SK-N-SH (cell line): ENCODE data around the gene PARD3B. TPM values are rescaled to one million over a fixed set of nuclear protein-coding genes. Genes with fewer than 3 reads are reported as not detected.

ENCODE experiments used
- CTCF ChIA-PET: fragments of 300-600, 350-600 bp; formaldehyde crosslinking; extraction: SDS; loops from one replicate; lab custom pipeline; 2021; lab: Yijun Ruan, JAX
- POLR2A ChIA-PET: fragments of 350-600 bp; sonication (Branson Sonifier 250); formaldehyde crosslinking; extraction: SDS; loops from one replicate; lab custom pipeline; 2020; ENCODE audit warnings: antibody characterized with exemption, inconsistent platforms; lab: Yijun Ruan, JAX
- DNase-seq: peaks from one replicate; pipeline ENCODE4 v3.0.0; 2012
- H2AFZ ChIP-seq: fragments of 200-600 bp; sonication (generic); 2 replicates; pipeline ENCODE4 v1.8.1; 2016; ENCODE audit warnings: antibody characterized with exemption, mild to moderate bottlenecking, low read depth
- H3F3A ChIP-seq: fragments of 200-600 bp; sonication (generic); replicated peaks from 2 replicates; pipeline ENCODE3; 2016; ENCODE audit warnings: antibody characterized with exemption, mild to moderate bottlenecking; ENCODE audit not compliant: insufficient read depth
- H3K27ac ChIP-seq, 2 experiments: fragments of 200-500 bp in 1 of 2; fragments of 200-600 bp in 1 of 2; sonication (Bioruptor generic) in 1 of 2; sonication (generic), shearing (Covaris generic) in 1 of 2; 2 replicates each; pipeline versions ENCODE4 v1.5.1 to v1.6.1; 2014 to 2016; ENCODE audit warnings: low read depth in 2 of 2, inconsistent platforms in 1 of 2, low read length in 1 of 2, mild to moderate bottlenecking in 1 of 2, mixed read lengths in 1 of 2
- H3K27me3 ChIP-seq: fragments of 200-600 bp; sonication (generic), shearing (Covaris generic); 2 replicates; pipeline ENCODE4 v1.6.1; 2016; ENCODE audit warnings: mixed run types; ENCODE audit not compliant: insufficient read depth
- H3K36me3 ChIP-seq, 2 experiments: fragments of 200-500 bp in 1 of 2; fragments of 200-600 bp in 1 of 2; sonication (Bioruptor generic) in 1 of 2; sonication (generic) in 1 of 2; replicated peaks in 1 of 2; 2 replicates each; pipeline versions ENCODE3 to v1.5.1; 2014 to 2016; ENCODE audit warnings: low read length in 1 of 2, mild to moderate bottlenecking in 1 of 2; ENCODE audit not compliant: insufficient read depth in 2 of 2, control insufficient read depth in 1 of 2
- H3K4me1 ChIP-seq, 2 experiments: fragments of 200-500 bp in 1 of 2; fragments of 200-600 bp in 1 of 2; sonication (Bioruptor generic) in 1 of 2; sonication (generic), shearing (Covaris generic) in 1 of 2; 2 replicates each; pipeline versions ENCODE4 v1.5.1 to v1.6.1; 2014 to 2016; ENCODE audit warnings: low read depth in 1 of 2, low read length in 1 of 2, mixed run types in 1 of 2; ENCODE audit not compliant: insufficient read depth in 2 of 2, control insufficient read depth in 1 of 2
- H3K4me2 ChIP-seq: fragments of 200-600 bp; sonication (generic), shearing (Covaris generic); 2 replicates; pipeline ENCODE4 v1.6.1; 2017; ENCODE audit warnings: mixed run types
- H3K4me3 ChIP-seq, 2 experiments: fragments of 200-500 bp in 1 of 2; fragments of 200-600 bp in 1 of 2; sonication (Bioruptor generic) in 1 of 2; sonication (generic), shearing (Covaris generic) in 1 of 2; 2 replicates each; pipeline versions ENCODE4 v1.5.1 to v1.8.1; 2014 to 2016; ENCODE audit warnings: low read depth in 2 of 2, inconsistent platforms in 1 of 2, low read length in 1 of 2, mild to moderate bottlenecking in 1 of 2, mixed read lengths in 1 of 2, moderate library complexity in 1 of 2
- H3K79me2 ChIP-seq: fragments of 200-600 bp; sonication (generic); 2 replicates; pipeline ENCODE4 v1.8.1; 2017; ENCODE audit warnings: mild to moderate bottlenecking; ENCODE audit not compliant: insufficient read depth
- H3K9ac ChIP-seq: fragments of 200-600 bp; sonication (generic); 2 replicates; pipeline ENCODE4 v1.6.1; 2017; ENCODE audit warnings: mixed run types
- H3K9me2 ChIP-seq: fragments of 200-600 bp; sonication (generic); 2 replicates; pipeline ENCODE4 v1.6.1; 2017; ENCODE audit warnings: mixed run types
- H3K9me3 ChIP-seq: fragments of 200-600 bp; sonication (generic); 2 replicates; pipeline ENCODE4 v1.6.1; 2017; ENCODE audit warnings: mixed run types, mild to moderate bottlenecking, moderate library complexity
- H4K20me1 ChIP-seq: fragments of 200-600 bp; sonication (generic); 2 replicates; pipeline ENCODE4 v1.6.1; 2017; ENCODE audit warnings: mild to moderate bottlenecking, mixed run types; ENCODE audit not compliant: insufficient read depth
- CHD2 ChIP-seq: fragments of 150-350 bp; IDR thresholded peaks from 2 replicates; pipeline ENCODE4 v1.6.1; 2018; ENCODE audit warnings: low read length; ENCODE audit not compliant: partially characterized antibody
- EP300 ChIP-seq, 2 experiments: IDR thresholded peaks; 2 replicates each; pipeline versions ENCODE4 v1.4.0 to v1.6.1; 2012; ENCODE audit warnings: borderline replicate concordance in 1 of 2, low read depth in 1 of 2, low read length in 1 of 2
- EZH2phosphoT487 ChIP-seq: fragments of 200-600 bp; sonication (generic); IDR thresholded peaks from 2 replicates; pipeline ENCODE4 v1.6.1; 2017; ENCODE audit warnings: low read depth, mixed run types, mild to moderate bottlenecking, antibody characterized with exemption, moderate library complexity, borderline replicate concordance
- FOXJ3 ChIP-seq: sonication (generic); formaldehyde crosslinking; IDR thresholded peaks from 2 replicates; pipeline ENCODE4 v1.5.1; 2020; ENCODE audit warnings: mild to moderate bottlenecking, missing genetic modification reagents
- GATA2 ChIP-seq: sonication (generic); formaldehyde crosslinking; IDR thresholded peaks from 2 replicates; pipeline ENCODE4 v1.5.0; 2020; ENCODE audit warnings: mild to moderate bottlenecking, missing genetic modification reagents
- NFIC ChIP-seq: IDR thresholded peaks from 2 replicates; pipeline ENCODE4 v1.4.0; 2012; ENCODE audit warnings: borderline replicate concordance
- NRF1 ChIP-seq: IDR thresholded peaks from 2 replicates; pipeline ENCODE4 v1.6.1; 2012; ENCODE audit warnings: low read depth, mild to moderate bottlenecking, low read length
- RAD21 ChIP-seq: IDR thresholded peaks from 2 replicates; pipeline ENCODE4 v1.6.1; 2012; ENCODE audit warnings: mild to moderate bottlenecking, low read length
- RCOR1 ChIP-seq: fragments of 150-350 bp; IDR thresholded peaks from 2 replicates; pipeline ENCODE4 v1.6.1; 2017; ENCODE audit warnings: antibody characterized with exemption, low read length
- SMC3 ChIP-seq: IDR thresholded peaks from 2 replicates; pipeline ENCODE4 v1.6.1; 2012; ENCODE audit warnings: low read depth, low read length, improper control_type of control experiment
- WGBS: methylation state at CpG from one replicate; pipeline ENCODE4 v1.1.6; 2017; ENCODE audit warnings: low lambda C conversion rate; 5-methylcytosine and 5-hydroxymethylcytosine counted together
- polyA plus RNA-seq, 3 experiments: library from polyadenylated mRNA; depleted of rRNA; stranded (reverse); fragments of >200 nt; gene quantifications; 2 replicates each; pipeline ENCODE4 v1.2.3, GENCODE V29; 2012
- TF ChIP-seq, protein P1 (sequence below): fragments of 150-350 bp; IDR thresholded peaks from 2 replicates; pipeline ENCODE4 v1.6.1; 2016; ENCODE audit warnings: mild to moderate bottlenecking, low read depth, low read length

PARD3B gene
- polyA plus RNA-seq, 1 of the 3 experiments (the other 2 are of a cell fraction), result 0.87 TPM

DNA sequence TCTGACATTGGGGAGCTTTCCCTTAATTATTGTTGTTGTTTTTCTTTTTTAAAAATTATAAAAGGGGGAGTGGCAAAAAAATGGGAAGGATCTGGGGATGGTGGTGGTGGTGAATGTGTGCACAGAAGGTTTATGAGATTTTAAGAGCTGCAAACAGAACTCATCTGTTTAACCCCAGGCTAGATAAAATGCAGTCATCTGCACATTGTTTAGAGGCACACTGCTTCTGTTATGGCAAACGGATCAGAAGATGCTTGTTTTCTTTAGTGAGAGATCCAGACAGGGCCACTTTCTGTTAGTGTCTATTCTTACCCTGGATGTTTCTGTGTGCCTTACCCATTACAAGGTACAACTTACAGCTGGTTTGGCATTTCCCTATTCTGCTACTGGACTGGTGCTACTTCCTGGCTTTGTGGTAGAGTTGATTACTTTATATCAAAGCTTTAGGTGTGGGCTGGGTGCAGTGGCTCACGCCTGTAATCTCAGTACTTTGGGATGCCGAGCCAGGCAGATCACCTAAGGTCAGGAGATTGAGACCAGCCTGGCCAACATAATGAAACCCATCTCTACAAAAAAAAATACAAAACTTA lies 1068.8 kb downstream of the PARD3B start:
- Histone ChIP-seq H3K27me3 (no peaks in the 10 kb centered on the region), H3K9ac (no peak overlapping the region), H4K20me1 (no peaks in the 10 kb centered on the region), H3K9me2 (no peaks in the 10 kb centered on the region), H3K27ac (peak overlapping the region in 1 of 2 experiments; percentile 76; a peak in 2 of 4 replicates), H3K36me3 (no peaks in the 10 kb centered on the region), H3K4me2 (no peak overlapping the region), H3F3A (no peaks in the 10 kb centered on the region), H3K79me2 (no peaks in the 10 kb centered on the region), H3K4me1 (peaks cover 0 to 16% of the 10 kb centered on the region in 2 experiments; a peak in 2 of 4 replicates), H3K9me3 (no peaks in the 10 kb centered on the region), H3K4me3 (no peak overlapping the region), H2AFZ (no peak overlapping the region)
- ChIA-PET POLR2A (no interaction called here), CTCF (interaction anchor here (0.6 to 1.7 kb wide), 4 partner anchors 19 to 112 kb away, joined by 3 to 10 read pairs (median 4); no protein-coding TSS in a partner anchor)
- peak; percentile 46 for DNase-seq
- 61% methylated on average over 3 of the region's 3 CpGs for WGBS
- TF ChIP-seq RCOR1 (peak; percentile 67), FOXJ3 (peak; percentile 51; the same call in 1 of the 2 replicates), NRF1 (no peak), CHD2 (peak; percentile 47), RAD21 (peak; percentile 15; the same call in 1 of the 2 replicates), GATA2 (peak; percentile 29; the same call in 1 of the 2 replicates), EP300 (IDR thresholded peaks at IDR 0.05; ENCODE audit: borderline replicate concordance in 1 of 2, low read depth in 1 of 2, low read length in 1 of 2) (peak in 1 of 2 experiments; percentile 63; a peak in 2 of 4 replicates), NFIC (no peak)

DNA sequence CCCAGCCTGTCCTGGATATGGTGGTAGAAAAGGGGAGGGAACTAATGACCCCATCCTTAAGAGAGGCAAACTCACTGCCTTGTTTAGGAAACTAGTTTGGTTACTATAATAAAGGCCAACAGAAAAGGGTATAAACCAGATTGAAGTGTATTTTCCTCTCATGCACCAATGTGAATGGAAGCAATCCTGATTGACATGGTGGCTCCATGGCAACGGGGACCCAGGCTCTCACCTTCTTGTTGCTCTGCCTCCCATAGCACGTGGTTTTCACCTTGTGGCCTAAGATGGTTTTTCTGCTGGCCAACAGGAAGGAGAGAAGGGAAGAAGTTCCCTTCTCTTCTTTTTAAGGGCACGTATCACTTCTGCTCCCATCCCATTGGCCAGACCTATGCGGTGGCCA lies 1069.7 kb downstream of the PARD3B start:
- no peaks in the 10 kb centered on the region for H3K79me2 ChIP-seq
- TF ChIP-seq EP300 (IDR thresholded peaks at IDR 0.05; ENCODE audit: borderline replicate concordance in 1 of 2, low read depth in 1 of 2, low read length in 1 of 2) (no peak), EZH2phosphoT487 (no peak), RCOR1 (no peak), SMC3 (no peak)
- TF ChIP-seq, protein P1, sequence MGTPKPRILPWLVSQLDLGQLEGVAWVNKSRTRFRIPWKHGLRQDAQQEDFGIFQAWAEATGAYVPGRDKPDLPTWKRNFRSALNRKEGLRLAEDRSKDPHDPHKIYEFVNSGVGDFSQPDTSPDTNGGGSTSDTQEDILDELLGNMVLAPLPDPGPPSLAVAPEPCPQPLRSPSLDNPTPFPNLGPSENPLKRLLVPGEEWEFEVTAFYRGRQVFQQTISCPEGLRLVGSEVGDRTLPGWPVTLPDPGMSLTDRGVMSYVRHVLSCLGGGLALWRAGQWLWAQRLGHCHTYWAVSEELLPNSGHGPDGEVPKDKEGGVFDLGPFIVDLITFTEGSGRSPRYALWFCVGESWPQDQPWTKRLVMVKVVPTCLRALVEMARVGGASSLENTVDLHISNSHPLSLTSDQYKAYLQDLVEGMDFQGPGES, result no peak
- TF ChIP-seq, all 33 proteins: peak for 0
- Histone ChIP-seq H3K9me3 (no peaks in the 10 kb centered on the region), H3K27me3 (no peaks in the 10 kb centered on the region), H3K36me3 (no peaks in the 10 kb centered on the region), H3K9me2 (no peaks in the 10 kb centered on the region), H3K4me2 (no peak overlapping the region), H2AFZ (no peak overlapping the region), H3K27ac (peak overlapping the region in 1 of 2 experiments; percentile 76; a peak in 2 of 4 replicates), H3K4me1 (peaks cover 0 to 16% of the 10 kb centered on the region in 2 experiments; a peak in 2 of 4 replicates), H4K20me1 (no peaks in the 10 kb centered on the region), H3F3A (no peaks in the 10 kb centered on the region), H3K9ac (no peak overlapping the region), H3K4me3 (no peak overlapping the region)
- ChIA-PET CTCF (interaction anchor here (0.6 to 1.7 kb wide), 2 partner anchors 64 to 562 kb away, joined by 3 to 5 read pairs; no protein-coding TSS in a partner anchor), POLR2A (no interaction called here)
- DNase-seq, result no peak
- WGBS, result 75% methylated on average over 4 of the region's 4 CpGs
